OCI-LY7 (cell line): ENCODE data around the gene YAF2. TPM values are rescaled to one million over a fixed set of nuclear protein-coding genes. Genes with fewer than 3 reads are reported as not detected.

Source experiments
- BruUV-seq: library from RNA; stranded (reverse); fragments of 400-500 nt; replicated peaks from 2 replicates; lab custom pipeline; 2021; lab: Mats Ljungman, UMichigan
- CTCF ChIA-PET: fragments of 300-600 bp; sonication (Branson Sonifier 250); formaldehyde crosslinking; loops from one replicate; lab custom pipeline; 2022; ENCODE audit warnings: antibody characterized with exemption; ENCODE audit not compliant: unreplicated experiment; lab: Charles Lee
- POLR2A ChIA-PET: fragments of 300-600 bp; sonication (Branson Sonifier 250); formaldehyde crosslinking; loops from one replicate; lab custom pipeline; 2022; ENCODE audit warnings: antibody characterized with exemption; lab: Charles Lee
- DNase-seq: peaks from one replicate; pipeline ENCODE4 v3.0.0-alpha.2; 2015; ENCODE audit warnings: low spot score
- H2AFZ ChIP-seq: fragments of 200-600 bp; sonication (generic), shearing (Covaris generic); 2 replicates; pipeline ENCODE4 v1.6.1; 2014; ENCODE audit warnings: mild to moderate bottlenecking, antibody characterized with exemption, low read length, moderate library complexity
- H3K27ac ChIP-seq: fragments of 200-600 bp; sonication (generic); 2 replicates; pipeline ENCODE4 v1.5.1; 2014; ENCODE audit warnings: mixed run types, low read depth, mild to moderate bottlenecking, moderate library complexity, low read length, inconsistent platforms; ENCODE audit not compliant: poor library complexity, severe bottlenecking
- H3K36me3 ChIP-seq: fragments of 200-600 bp; sonication (generic); 2 replicates; pipeline ENCODE4 v1.6.1; 2014; ENCODE audit warnings: mild to moderate bottlenecking, antibody characterized with exemption, low read length, moderate library complexity, mixed read lengths; ENCODE audit not compliant: insufficient read depth
- H3K4me1 ChIP-seq: fragments of 200-600 bp; sonication (generic); 2 replicates; pipeline ENCODE4 v1.5.1; 2014; ENCODE audit warnings: mild to moderate bottlenecking, low read length; ENCODE audit not compliant: insufficient read depth, poor library complexity, severe bottlenecking
- H3K4me2 ChIP-seq: fragments of 200-600 bp; sonication (generic); 2 replicates; pipeline ENCODE4 v1.6.1; 2014; ENCODE audit warnings: mild to moderate bottlenecking, low read length
- H3K4me3 ChIP-seq: fragments of 200-600 bp; sonication (generic); 2 replicates; pipeline ENCODE4 v1.5.1; 2014; ENCODE audit warnings: mild to moderate bottlenecking, low read depth, low read length; ENCODE audit not compliant: poor library complexity, severe bottlenecking
- H3K79me2 ChIP-seq: fragments of 200-600 bp; sonication (generic); 2 replicates; pipeline ENCODE4 v1.6.1; 2016; ENCODE audit warnings: low read depth, mild to moderate bottlenecking, low read length, moderate library complexity, mixed read lengths; ENCODE audit not compliant: insufficient read depth
- H3K9me2 ChIP-seq: fragments of 200-600 bp; sonication (generic); 2 replicates; pipeline ENCODE4 v1.6.1; 2016; ENCODE audit warnings: mild to moderate bottlenecking, low read length, mixed read lengths; ENCODE audit not compliant: insufficient read depth
- H3K9me3 ChIP-seq: fragments of 200-600 bp; sonication (generic); 2 replicates; pipeline ENCODE4 v1.6.1; 2014; ENCODE audit warnings: mild to moderate bottlenecking, mixed run types, low read length, mixed read lengths
- H4K20me1 ChIP-seq: fragments of 200-600 bp; sonication (generic); 2 replicates; pipeline ENCODE4 v1.6.1; 2014; ENCODE audit warnings: mild to moderate bottlenecking, antibody characterized with exemption, low read length, moderate library complexity, mixed read lengths; ENCODE audit not compliant: insufficient read depth
- CTCF ChIP-seq: fragments of 200-600 bp; sonication (generic); conservative IDR thresholded peaks from 2 replicates; pipeline ENCODE4 v1.5.1; 2014; ENCODE audit warnings: mild to moderate bottlenecking, antibody characterized with exemption, low read length, moderate library complexity, mixed read lengths
- EZH2phosphoT487 ChIP-seq: fragments of 200-600 bp; sonication (generic); IDR thresholded peaks from 2 replicates; pipeline ENCODE4 v1.6.1; 2018; ENCODE audit warnings: low read depth, borderline replicate concordance, mild to moderate bottlenecking, mixed run types, antibody characterized with exemption, low read length, moderate library complexity, mixed read lengths
- intact Hi-C: fragments of 100-400 bp; cut with micrococcal nuclease; formaldehyde crosslinking; loops from one replicate; pipeline ENCODE4 v1.10.0; 2022; ENCODE audit not compliant: unreplicated experiment
- total RNA-seq, 2 experiments: library from RNA; depleted of rRNA in 1 of 2; stranded (reverse); fragments of >200 nt in 1 of 2; shearing (Covaris generic) in 1 of 2; gene quantifications; 2 replicates each; pipeline ENCODE4 v1.2.3, GENCODE V29; 2014 to 2022

YAF2 gene
- total RNA-seq, 2 experiments from 2014 or later = 16.2 to 43.6 TPM

DNA sequence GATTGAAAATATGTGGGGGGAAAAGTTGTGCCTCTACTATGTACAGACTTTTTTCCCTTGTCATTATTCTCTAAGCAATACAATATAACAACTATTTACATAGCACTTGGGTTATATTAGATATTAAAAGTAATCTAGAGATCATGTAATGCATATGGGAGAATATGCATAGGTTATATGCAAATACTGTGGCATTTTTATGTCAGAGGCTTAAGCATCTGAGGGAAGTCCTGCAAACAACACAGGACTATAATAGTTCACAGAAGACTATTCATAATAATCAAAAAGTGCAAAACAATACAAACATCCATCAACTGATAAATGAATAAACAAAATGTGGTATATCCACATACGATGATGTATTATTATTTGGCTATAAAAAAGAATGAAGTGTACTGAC is 33.7 kb downstream of the YAF2 start:
- no peak for TF ChIP-seq EZH2phosphoT487
- no peak for TF ChIP-seq CTCF

DNA sequence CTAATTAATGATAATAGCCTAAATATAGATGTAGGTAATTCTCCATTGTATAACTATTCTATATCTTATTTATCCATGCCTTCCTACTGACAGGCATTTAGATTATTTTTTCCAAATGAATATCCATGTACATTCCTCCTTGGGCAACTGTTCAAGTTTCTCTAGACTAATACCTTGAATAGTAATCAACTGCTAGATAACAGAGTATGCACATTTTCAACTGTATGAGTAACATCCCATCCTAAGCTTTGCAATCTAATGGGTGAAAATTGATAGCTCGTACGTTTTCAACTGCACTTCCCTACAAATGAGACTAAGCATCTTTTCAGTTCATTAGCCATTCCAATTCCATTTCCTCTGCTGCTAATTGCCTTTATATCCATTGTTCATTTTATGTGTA is 37.0 kb downstream of the YAF2 start:
- Histone ChIP-seq H3K4me1 (no peaks in the 10 kb centered on the region), H3K27ac (no peak overlapping the region), H3K4me2 (no peak overlapping the region), H3K4me3 (no peak overlapping the region), H2AFZ (no peak overlapping the region), H4K20me1 (0 out of 2 replicates have a peak, but pooled peaks cover 3% of the 10 kb centered on the region), H3K9me2 (no peaks in the 10 kb centered on the region), H3K79me2 (no peaks in the 10 kb centered on the region), H3K36me3 (peaks cover 18% of the 10 kb centered on the region; the same call in 1 of the 2 replicates), H3K9me3 (no peaks in the 10 kb centered on the region)
- no peak for DNase-seq
- POLR2A ChIA-PET = interaction anchor here (1.0 kb wide), 1 partner anchor 18 kb away, joined by 3 read pairs; no protein-coding TSS in a partner anchor
- intact Hi-C loops = no loop called here
- CTCF ChIA-PET = no interaction called here
- no TSS peak for BruUV-seq
- TF ChIP-seq EZH2phosphoT487 (no peak), CTCF (no peak)

More for the DNA sequence above, 33.7 kb downstream of the YAF2 start:
- intact Hi-C loops = no loop called here
- H3K79me2 ChIP-seq = no peaks in the 10 kb centered on the region
- DNase-seq = no peak
- no peak overlapping the region for H3K27ac ChIP-seq
- peaks cover 14% of the 10 kb centered on the region for H3K36me3 ChIP-seq
- ChIA-PET POLR2A (interaction anchor here (0.6 kb wide), 1 partner anchor 897 kb away, joined by 4 read pairs; no protein-coding TSS in a partner anchor), CTCF (no interaction called here)
- H3K9me3 ChIP-seq = no peaks in the 10 kb centered on the region
- H4K20me1 ChIP-seq = 0 out of 2 replicates have a peak, but pooled peaks cover 3% of the 10 kb centered on the region
- H3K4me3 ChIP-seq = no peak overlapping the region
- H3K4me2 ChIP-seq = no peak overlapping the region
- no peaks in the 10 kb centered on the region for H3K4me1 ChIP-seq
- BruUV-seq = no TSS peak
- H2AFZ ChIP-seq = no peak overlapping the region
- no peaks in the 10 kb centered on the region for H3K9me2 ChIP-seq

DNA sequence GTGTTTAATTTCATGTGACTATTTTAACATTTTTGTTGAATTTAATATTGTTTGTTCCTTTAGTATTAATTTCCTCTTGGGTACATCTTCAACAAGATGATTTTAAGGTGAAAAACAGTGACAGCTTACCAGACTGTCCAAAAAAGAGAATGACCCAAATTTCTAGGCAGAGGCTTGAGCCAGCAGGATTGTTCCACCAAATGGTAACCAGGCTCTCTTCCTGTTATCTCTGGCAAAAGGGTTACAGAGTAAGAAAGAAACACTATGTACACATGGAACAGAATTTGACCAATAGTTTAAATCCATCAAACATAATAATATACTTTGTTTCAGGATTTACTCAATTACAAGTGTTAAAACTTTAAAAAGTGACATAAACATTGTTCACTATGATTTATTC is 39.0 kb downstream of the YAF2 start:
- ChIA-PET CTCF (no interaction called here), POLR2A (interaction anchor here (0.6 to 1.3 kb wide), 2 partner anchors 9 to 67 kb away, joined by 4 read pairs; no protein-coding TSS in a partner anchor)
- Histone ChIP-seq H3K9me2 (no peaks in the 10 kb centered on the region), H3K4me1 (no peaks in the 10 kb centered on the region), H3K36me3 (peaks cover 15% of the 10 kb centered on the region; the same call in 1 of the 2 replicates), H4K20me1 (0 out of 2 replicates have a peak, but pooled peaks cover 3% of the 10 kb centered on the region), H3K4me2 (no peak overlapping the region), H3K27ac (no peak overlapping the region), H3K79me2 (no peaks in the 10 kb centered on the region), H2AFZ (no peak overlapping the region), H3K4me3 (no peak overlapping the region), H3K9me3 (no peaks in the 10 kb centered on the region)
- DNase-seq = no peak
- no peak for TF ChIP-seq CTCF
- TF ChIP-seq EZH2phosphoT487 = no peak
- no TSS peak for BruUV-seq
- intact Hi-C loops = no loop called here
